NOMO-1 (cell line): ENCODE measurements around the gene FRMD4B.
A peak's percentile ranks its signal among the peaks of the same experiment; 100 is the strongest.

Experiments used
- DNase-seq, 2 experiments: peaks; one replicate each; lab custom pipeline; 2025; ENCODE audit not compliant: unreplicated experiment in 2 of 2; lab: John Stamatoyannopoulos, UW

FRMD4B gene

DNA sequence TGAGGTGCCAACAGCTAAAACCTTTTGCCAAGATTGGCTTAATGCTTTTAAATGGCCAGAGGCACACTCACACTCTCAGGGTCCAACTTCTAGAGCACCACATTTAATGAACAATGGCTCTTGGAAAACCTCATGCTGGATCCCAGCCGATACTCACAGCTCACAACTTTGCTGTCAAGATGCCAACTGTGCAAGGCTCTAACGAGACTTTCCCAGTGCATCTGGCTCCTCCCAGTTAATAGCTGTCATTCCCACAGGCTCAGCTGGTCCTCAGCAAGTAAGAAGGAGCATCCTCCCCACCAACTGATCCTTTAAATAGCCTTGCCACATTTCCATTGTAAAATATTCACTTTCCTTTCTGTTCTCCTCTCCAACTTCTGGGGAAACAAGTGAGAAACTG is 20.3 kb upstream of the FRMD4B start:
- DNase-seq = no peak

DNA sequence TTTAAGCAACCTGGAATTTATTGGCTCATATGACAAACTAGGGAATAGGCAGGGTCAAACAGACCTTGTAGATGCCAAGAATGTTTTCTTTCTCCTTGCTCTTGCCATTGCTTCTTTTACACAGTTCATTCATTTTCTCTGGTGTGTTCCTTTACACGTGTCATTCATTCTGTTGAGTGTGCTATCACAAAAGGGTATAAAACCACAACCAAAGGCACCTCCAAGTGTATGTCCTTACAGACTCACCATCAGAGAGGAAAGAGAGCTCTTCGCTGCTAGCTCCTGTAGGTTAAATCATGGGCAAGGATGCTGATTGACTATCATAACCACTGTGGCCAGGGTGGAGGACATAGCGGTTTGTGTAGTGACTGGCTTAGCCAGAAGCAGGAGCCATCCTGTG is 19.2 kb upstream of the FRMD4B start:
- no peak for DNase-seq

DNA sequence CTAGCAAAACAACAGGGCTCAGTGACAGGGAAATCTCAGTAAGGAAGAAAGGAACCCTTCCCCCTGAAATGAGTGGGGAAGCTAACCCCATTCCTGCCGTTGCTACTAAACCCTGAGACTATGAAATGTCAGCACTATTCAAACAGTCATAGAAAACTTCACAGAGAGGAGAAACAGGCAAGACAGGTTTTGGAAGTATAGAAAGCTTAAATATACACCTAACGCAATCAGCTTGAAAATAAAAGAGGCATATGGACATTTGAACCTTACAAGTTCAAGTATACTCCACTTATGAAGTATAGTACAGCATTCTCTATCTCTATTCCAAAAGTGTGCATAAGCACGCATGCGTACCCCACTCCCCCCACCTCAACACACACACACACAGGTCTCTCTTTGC is 17.6 kb upstream of the FRMD4B start:
- DNase-seq = no peak

DNA sequence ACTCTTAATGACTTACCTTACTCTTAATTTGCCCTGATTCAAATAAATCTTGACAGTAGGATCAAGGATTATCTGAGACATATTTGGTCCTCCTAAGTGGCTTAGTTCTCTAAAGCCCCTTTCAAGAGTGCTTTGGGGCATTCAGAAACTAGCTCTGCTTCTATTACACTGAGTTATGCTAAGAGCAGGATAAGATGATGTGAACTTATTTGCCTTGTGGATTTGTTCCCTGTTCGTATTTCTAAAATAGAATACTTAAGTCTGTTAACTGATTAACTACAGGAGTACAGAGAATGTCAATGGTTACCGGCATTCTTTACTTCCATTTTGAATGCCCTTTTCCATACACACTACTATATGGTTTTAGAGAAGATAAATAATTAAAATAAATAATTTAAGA is 14.8 kb upstream of the FRMD4B start:
- no peak for DNase-seq

DNA sequence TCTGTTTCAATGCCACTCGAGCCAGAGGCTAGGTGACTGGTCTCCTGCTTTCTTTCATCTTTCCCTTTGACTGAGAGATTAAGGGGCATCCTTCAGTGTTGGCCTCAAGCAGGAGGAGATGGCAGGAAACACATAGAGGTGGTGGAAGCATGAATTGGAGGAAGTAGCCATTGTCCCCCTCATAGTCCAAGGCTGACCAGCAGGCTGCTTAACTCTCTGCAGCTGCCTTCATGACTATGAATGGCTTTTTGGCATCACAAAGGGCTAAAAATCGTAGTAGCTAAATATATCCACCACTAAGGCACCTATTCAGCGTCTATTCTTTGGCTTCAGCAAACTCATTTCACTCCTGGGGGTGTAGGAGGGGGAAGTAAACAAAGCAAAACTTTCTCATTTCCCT is 7.0 kb upstream of the FRMD4B start:
- no peak for DNase-seq

DNA sequence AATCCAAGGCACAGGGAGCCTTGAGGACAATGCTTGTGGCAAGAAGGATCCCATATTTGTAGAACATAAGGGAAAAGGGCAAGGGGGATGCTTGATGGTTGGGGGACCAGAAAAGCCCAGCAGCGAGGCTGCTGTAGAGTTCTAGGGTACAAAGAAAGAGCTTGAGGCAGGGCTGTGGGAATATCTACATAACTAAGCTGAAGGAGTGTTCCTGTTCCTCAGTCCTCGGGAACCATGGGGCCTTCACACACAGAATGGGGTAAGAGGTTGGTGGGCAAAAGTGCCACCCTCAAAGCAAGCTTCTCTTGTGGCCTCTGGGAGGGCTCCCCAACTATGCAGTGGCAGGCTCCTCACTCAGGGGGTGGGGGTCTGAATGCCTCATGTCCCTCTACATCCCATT is 6.5 kb upstream of the FRMD4B start:
- DNase-seq = no peak

DNA sequence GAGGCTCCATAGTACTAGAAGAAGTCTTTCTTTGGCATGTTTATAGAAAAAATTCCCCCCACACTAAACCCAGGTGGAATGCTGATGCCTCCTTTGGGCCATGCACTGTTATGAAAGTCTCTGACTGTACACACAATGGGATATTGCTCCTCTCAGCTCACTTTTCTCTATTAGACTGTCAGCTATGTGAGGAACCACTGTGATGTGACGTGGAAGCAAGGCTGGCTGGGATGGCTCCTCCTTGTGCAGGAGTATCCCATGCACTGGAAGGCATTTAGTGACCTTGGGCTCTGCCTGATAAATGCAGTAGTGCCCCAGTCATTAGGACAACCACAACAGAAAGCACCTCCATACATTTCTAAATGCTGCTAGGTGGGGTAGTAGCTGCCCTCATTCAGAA is 5.7 kb upstream of the FRMD4B start:
- DNase-seq = no peak

DNA sequence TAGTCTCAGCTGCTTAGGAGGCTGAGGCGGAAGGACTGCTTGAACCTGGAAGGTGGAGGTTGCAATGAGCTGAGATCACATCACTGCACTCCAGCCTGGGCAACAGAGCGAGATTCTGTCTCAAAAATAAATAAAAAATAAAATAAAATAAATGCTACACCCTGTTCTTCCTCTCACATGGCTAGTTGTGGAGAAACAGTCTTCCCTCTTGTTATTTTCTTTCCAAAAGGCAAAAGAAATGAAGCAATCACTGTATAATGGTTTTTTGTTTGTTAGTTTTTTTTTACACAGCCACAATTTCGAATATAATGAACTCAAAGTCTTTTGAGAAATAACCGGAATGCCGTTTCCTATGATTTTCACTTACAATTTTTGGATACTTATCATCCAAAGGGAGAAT is 4.9 kb upstream of the FRMD4B start:
- DNase-seq = no peak

DNA sequence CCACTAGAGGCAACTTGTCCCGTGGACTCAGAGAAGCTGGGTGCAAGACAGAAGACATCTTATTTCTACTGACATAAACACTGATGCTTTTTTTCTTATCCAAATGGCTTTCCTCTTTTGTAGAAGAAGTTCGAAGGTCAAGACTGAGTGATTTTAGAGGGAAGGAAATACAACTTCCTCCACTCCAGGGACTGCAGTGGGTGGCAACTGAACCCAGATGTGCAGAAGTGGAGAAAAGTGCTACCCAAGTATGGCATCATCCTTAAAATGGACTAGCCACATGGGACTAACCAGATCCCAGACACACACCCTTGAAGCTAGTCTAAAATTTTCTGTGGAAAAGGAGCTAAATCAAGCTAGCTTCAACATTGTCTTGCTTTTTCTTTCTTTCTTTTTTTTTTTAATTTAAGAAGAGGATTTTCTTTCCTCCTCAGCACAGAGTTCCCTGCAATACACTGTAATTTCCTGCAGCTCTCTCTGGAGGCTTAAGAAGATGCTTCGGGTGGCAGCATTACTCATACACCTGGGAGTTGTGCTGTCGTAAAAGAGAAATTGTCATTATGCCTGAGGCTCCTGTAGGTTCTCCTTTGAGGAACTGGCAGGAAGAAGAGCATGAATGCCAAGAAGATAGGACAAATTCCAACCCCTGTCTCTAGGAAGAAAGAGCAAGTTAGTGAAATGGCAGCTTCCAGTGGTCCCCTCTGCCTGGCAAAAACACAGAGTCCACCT is 3.8 kb upstream of the FRMD4B start:
- peak in 1 of 2 experiments; percentile 7 for DNase-seq

DNA sequence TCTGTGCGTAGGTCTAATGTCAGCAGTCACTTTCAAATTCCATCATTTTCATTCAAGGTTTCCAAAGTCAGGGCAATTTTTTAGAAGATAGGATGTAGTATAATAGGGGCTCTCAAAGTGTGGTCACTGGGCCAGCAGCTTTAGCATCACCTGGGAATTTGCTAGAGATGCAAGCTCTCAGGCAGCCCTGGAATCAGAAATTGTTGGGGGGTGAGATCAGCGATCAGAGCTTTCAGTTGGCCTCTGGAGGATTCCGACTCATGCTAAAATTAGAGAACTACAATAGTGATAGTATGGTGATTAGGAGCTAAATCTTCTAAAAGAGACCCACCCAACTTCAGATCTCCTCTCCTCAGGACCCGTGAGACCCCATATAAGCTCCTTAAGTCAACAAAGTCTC is 2.4 kb upstream of the FRMD4B start:
- DNase-seq = no peak

DNA sequence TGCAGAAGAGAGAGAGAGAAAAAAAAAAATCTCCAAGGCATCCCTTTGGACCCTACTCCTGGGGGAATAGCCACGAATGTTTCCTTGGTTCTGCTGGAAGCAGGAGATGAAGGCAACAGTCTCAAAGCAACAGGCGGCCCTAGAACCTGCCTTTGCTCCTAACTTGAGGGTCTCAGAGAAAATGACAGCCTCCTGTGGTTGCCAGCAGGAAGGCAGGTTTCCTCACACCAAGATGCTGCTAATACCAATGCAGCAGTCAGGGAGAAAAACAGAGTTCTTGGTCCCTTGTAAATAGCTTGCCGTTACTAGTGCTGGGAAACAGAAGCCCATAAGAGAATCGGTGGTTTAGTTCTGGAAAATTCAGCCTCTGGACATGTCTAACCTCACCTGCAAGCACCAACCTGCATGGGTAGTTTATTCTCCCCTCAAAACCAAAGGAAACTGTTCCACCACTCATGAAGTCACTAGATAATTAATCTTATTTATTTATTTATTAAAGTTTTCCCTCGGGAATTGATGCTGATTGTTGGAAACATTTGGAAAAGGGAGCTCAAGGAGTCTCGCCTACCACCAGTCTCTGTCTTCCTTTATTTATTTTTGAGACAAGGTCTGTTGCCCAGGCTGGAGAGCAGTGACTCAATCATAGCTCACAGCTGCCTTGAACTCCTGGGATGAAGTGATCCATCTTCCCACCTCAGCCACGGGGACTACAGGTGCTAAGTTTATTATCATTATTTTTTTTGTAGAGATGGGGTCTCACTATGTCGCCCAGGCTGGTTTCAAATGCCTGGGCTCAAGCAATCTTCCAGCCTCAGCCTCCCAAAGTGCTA is 883 bp upstream of the FRMD4B start:
- no peak for DNase-seq

DNA sequence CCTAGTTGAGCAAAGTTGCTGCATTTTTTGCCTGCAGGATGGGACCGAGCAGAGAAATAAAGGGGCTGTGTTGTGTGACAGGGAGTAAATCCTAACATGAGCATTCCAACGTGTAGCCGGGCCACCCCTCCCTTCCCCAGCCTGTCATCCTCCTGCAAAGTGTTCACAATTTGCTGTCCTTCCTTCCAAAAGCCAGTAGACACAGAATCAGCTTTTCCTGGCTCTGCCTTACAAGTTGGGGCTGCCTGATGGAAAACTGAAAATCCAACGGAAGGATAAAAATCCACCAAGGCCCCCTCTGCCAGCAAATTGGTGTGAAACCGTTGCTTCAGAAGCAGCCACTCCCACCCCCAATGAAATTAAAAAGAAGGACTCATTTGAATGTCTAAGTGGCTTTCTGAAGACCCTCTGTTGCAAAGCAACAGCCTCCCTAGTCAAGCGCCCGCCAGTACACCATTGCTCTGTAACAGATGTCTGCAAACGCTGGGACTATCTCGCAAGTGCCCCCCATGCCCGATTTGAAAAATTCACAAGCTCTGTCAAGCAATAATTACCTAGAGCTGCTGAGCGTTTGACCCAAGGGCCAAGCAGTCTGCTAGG is 665 bp downstream of the FRMD4B start:
- no peak for DNase-seq

DNA sequence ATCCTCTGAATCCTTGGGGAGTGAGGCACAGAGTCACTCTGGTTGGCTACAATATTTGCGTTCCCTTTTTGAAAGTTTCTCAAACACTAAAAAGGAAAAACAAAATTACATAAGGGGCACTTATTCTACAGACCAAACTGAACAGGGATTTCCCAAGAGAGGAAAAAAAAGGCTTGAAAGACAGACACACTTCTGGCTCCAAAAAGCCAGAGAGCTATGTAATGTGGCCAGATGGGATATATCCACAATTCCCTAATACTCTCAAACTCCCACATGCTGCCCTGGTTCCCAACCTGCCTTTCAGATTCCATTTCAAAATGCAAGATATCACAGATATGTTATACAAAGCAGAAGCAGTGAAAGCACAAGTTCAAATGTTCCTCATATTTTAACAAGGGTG is 1.6 kb downstream of the FRMD4B start:
- no peak for DNase-seq

DNA sequence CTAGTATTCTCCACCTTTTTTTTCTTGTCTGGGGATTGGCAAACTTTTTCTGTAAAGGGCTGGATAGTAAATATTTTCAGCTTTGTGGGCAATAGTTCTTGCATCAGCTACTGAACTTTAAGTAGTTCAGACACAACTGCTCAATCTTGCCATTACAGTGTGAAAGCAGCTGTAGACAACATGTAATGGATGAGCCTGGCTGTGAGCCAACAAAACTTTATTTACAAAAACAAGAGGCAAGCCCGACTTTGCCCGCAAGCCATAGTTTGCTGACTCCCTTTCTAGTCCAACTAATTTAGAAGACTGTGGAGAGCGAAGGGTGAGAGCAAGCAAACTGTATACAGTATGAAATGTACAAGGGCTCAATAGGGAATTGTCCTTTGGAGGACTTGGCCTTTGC is 6.2 kb downstream of the FRMD4B start:
- DNase-seq = no peak

DNA sequence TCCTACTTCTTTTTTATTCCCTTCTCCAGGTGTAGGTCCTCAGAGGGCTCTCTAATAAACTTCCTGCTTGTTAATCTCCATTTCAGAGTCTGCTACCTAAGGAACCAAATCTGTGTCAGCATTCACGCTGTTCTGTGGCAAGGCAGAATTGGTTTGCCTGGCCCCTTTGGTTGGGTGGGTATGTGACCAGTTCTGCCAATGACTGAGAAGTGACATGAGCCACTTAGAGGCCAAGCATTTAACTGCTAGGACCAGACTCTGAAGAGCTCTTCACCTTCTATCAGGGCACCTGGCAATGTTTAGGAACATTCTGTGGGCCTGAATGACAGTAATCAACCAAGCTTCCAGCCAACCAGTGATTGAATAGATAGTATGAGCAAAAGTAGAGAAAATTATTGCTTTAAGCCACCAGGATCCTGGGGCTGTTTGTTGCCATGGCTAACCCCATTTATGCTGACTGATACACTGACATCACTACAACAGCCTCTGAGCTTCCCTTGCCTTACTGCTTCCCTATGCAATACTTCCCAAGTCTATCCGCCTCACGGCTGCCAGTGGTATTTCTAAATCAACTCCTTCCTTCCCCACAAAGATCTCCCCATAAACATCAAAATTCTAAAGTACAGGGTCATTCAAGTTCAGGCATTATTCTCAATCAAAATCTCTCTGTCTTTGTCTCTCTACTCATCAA is 7.6 kb downstream of the FRMD4B start:
- DNase-seq = no peak

DNA sequence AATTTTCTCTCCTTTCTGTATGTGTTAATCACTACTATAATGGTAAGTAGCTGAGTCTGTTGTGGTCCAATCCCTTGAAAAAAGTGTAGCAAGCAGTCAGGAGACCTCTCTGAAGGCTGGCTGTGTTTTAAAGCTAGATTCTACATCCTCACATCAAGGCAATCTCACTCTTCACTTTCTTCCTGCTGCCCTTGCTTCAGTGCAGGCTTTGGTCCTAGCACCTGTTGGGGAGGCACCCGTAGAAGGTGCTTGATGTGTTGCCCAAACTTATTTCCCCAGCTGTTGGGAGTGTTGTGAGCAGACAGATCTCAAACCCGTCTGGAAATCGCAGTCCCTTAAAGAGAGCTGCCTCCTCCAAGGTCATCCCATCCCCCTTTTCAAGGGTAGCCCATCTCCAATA is 8.6 kb downstream of the FRMD4B start:
- no peak for DNase-seq

DNA sequence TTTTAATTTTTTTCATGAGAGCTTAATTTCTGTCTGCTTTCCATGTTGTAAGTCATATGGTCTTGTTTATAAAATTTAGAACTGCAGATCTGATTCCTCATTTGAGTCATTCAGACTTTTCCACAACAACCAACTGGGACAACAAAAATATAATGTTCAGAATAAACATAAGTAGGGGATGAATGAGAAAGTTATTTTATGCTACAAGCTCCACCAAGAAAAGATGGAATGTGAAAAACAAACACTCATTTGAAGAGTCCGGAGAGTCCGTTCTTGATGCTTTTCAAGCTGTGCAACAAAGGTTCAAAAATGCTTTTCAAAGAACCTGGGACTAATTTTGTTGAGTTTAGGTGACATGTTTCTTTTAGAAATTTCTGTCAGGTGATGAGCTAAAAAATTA is 9.2 kb downstream of the FRMD4B start:
- DNase-seq = no peak

DNA sequence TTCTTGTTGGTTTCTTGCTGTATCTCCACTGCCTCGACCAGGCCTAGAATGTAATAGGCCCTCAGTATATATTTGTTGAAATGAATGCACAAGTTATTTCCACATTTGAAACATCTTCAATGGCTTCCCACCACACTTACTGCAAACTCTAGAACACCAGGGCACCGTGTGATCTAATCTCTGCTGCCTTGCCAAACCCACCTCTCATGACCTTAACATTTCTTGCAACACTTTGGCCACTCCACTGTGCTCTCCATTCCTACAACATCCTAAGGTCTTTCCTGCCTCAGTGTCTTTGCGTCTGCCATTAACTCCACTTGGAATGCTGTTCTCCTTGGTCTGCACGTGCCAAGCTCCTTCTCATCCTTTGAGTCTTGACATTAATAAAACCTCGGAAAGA is 14.1 kb downstream of the FRMD4B start:
- no peak for DNase-seq

DNA sequence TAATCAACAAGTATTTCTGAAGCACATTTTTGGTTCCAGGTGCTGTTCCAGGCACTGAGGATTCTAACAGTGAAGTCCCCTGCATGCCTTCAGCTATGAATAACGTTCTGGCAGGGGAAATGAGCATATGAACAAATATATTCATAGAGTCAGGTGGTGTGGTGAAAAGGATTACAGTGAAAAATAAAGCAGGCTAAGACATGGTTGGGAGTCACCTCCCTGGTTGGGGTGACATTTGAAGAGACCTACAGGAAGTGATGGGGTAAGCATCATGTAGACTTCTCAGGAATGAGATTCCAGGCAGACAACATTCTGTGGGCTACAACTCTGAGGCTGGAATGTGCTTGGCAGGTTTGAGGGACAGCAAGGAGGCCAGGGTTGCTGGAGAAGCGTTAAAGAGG is 15.0 kb downstream of the FRMD4B start:
- no peak for DNase-seq

DNA sequence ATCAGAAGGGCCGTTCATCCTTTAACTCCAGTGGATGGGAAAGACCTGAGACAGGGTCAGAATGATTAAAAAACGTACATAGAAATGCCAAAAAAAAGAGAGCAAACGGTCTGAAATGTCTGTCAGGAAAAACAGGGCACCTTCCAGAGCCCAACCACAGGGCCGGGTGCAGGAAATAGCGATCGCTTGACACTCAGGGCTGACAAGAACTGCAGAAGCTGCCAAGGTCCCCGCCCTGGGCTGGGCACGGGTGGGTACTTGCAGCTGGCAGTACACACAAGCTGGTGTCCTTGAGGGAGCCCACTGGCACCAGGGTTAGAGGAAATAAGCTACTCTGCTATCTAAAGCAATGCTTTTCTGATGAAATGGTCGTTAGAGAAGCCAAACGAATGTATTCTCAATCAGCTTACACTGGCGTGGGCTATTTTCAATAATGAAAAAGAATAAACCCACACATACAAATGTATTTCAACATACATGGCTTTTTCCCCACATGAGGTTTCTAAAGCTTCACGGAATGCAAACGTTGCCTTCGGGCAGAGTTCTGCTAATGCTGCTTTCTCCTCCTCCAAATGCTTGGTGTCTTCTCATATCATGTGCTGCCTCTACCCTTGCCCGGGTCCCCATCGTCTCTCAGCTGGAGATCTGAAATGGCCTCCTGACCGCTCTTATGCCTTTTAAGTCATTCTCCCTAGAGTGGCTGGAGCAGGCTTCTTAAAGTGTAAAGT is 15.6 kb downstream of the FRMD4B start:
- DNase-seq = no peak
